NK-92 (cell line): ENCODE results near the gene CLCN4.

Experiments used
- DNase-seq: peaks from one replicate; lab custom pipeline; 2025; ENCODE audit not compliant: unreplicated experiment; lab: John Stamatoyannopoulos, UW

The CLCN4 gene

GRCh38 chrX:10166248-10166716 lies 9.5 kb downstream of the CLCN4 start:
- DNase-seq, result no peak

DNA sequence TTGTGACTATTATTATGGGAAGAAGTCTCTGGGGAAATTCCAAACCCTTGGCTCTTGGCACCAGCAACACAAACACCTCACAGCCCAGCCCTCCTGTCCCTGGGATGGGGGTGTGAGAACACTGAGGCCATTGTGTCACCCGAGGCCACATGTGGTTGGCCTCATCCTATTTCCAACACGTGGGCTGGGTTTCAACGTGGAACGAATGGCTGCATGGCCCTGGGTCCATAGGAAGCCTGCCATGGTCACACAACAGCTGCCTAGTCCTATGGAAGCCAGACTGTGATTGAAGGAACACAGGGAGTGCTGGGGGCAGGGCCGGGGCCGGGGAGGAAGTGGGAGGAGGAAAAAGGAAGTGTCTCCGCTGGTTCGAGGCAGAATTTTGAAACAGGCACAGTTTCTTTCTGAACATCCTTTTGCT lies 10.0 kb downstream of the CLCN4 start:
- no peak for DNase-seq

DNA sequence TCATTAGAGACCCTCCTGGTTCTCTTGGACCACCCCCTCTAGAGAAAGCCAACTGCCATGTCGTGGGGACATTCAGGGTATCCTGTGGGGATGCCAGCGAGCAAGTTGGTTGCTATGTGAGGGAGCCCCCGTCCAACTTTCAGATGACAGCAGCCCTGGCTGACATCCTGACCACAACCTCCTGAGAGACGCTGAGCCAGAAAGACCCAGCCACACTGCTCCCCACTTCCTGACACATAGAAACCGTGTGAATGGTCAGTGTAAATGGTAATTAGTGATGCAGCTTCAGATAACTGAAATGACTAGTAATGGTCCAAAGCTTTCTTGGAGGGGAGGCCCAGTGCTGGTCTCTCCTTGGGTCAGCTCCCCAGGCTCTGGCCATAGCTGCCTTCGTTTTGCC lies 10.8 kb downstream of the CLCN4 start:
- DNase-seq, result no peak

DNA sequence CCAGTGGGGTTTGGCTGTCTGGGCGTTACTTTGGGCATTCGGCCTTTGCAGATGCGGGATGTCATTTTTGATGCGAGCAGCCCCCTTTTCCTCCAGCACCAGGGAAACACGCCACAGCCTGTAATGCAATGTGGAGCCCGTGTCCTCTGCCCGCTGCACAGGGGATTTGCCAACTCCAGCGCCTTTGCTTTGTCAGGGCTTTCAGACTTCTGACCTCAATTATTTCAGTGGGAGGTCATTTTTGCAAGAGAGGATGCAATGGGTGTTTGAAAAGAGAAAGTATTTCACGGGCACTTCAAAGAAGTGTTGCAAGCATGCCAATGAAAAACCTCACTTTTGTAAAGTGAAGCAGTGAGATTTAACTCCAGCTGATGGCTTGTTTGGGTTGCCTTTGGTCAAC lies 11.5 kb downstream of the CLCN4 start:
- no peak for DNase-seq

- DNase-seq, result no peak
Measured at GRCh38 chrX:10169175-10169574, 12.4 kb downstream of the CLCN4 start.

- no peak for DNase-seq
Measured at GRCh38 chrX:10171249-10171648, 14.5 kb downstream of the CLCN4 start.

GRCh38 chrX:10172877-10173276 lies 16.1 kb downstream of the CLCN4 start:
- DNase-seq, result no peak

- DNase-seq, result no peak
Measured at GRCh38 chrX:10173331-10173900, 16.6 kb downstream of the CLCN4 start.

DNA sequence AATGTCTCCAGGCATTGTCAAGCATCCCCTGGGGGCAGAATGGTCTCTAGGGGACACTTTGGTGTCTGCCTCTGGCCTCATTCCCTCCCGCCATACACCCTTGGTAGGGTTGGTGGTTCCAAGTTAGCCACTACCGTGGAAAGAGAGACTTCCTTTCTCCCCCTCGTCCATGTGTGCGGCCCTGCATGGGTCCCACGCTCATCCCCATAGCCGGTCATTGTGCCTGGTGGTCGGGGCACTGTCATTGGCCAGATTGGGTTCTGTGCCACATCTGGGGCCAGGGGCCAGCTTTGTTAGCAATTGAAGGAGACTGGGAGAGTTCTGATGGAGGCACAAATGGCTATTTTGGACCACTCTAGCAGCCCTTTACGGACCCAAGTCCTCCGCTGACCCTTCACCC lies 17.3 kb downstream of the CLCN4 start:
- DNase-seq, result no peak

GRCh38 chrX:10174810-10175209 lies 18.0 kb downstream of the CLCN4 start:
- no peak for DNase-seq

DNA sequence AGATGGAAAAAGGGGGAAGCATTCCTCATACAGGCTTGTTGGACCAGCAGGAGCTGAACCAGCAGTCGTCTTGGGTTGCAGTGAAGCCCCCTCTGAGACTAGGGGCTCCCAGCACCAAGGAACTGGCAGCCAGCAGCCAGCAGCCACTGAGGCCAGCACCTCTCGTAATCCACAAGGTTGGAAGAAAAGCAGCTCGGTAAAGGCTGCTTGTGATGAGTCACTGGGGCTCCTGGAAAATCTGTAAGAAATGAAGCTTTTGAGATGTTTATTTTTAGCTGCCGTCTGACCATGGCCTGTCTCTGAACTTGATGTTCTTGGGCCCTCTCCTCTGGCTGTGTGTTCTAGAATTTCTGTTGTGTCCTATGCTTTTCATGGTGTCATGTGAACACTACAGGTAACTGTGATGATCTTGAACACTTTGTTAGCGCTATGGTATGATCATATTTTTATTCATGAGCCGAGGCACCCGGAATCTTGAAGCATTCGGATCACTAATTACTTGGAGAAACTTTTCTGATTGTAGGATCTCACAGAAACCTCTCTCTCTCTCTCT lies 18.6 kb downstream of the CLCN4 start:
- DNase-seq, result no peak

- DNase-seq, result no peak
Measured at GRCh38 chrX:10176121-10177003, 19.6 kb downstream of the CLCN4 start.

GRCh38 chrX:10177004-10177396 lies 20.2 kb downstream of the CLCN4 start:
- no peak for DNase-seq

DNA sequence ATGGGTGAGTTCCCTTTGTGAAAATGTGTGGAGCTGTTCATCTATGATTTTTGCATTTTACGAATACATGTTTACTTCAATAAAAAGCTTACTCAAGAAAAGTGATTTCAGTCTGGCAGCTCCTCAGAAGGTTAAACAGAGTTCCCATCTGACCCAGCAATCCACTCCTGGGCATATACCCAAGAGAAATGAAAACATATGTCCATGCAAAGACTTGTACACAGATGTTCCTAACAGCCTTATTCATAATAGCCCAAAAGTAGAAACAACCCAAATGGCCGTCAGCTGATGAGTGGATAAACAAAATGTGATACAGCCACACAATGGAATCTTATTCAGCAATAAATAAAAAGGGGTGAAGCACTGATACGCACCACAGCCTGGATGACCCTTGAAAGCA lies 20.8 kb downstream of the CLCN4 start:
- no peak for DNase-seq

GRCh38 chrX:10178866-10179463 lies 22.2 kb downstream of the CLCN4 start:
- DNase-seq, result no peak

GRCh38 chrX:10183760-10184159 lies 27.0 kb downstream of the CLCN4 start:
- DNase-seq, result no peak

GRCh38 chrX:10184411-10184810 lies 27.6 kb downstream of the CLCN4 start:
- DNase-seq, result no peak

- no peak for DNase-seq
Measured at GRCh38 chrX:10186355-10186754, 29.6 kb downstream of the CLCN4 start.

DNA sequence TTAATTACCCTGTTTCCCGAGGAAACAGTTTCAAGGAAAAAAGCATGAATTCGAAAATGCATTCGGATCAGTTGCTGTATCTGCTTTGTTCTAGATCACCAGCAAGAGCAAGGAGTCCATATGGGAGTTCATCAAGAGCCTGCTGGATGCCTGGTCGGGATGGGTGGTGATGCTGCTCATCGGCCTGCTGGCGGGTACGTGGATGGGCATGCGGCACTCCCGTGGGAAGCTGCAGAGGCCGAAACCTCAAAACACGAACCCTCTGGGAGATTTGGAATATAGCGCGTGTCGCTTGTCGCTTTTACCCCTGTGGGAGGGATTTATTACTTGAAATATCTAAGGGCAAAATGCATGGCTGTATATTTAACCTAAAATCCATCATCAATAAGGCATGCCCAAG lies 30.6 kb downstream of the CLCN4 start:
- no peak for DNase-seq

DNA sequence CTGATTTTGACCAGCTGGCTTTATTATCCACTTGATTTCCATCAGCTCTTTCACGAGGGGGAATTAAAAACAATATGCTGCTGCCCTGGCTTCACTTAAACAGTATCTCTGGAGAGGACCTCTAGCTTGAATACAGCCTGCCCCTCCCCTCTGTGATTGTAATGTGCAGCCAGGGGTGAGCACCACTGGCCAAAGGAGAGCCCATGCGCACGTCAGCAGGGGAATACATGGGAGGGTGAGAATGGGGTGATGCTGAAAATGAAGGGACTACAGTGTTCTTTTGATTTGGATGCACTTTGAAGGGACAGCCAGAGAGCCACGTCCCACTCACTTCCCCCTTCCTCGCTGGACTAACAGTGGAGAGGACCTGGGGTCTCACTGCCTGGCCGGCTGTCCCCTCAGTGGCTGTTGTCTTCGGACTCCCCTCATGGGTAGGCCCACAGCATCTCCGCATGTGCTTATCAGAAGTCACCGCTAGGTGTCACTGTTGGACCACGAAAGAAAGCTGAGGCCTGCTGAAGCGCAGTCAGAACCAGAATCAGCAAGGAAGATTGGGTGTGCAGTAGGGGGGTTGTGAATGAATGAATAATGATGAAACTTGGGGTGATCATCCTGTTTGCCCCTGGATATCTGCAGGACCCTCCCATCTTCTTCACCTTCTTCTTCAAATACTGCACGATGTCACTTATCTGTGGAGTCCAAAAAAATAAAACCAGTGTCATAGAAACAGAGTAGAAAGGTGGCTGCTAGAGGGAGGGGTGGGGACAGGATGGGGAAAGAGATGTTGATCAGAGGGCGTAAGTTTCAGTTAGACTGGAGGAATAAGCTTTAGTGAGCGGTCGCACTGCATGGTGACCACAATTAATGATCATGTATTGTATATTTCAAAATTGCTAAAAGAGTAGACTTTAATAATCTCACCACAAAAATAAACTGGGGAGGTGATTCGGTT lies 32.8 kb downstream of the CLCN4 start:
- DNase-seq, result no peak

DNA sequence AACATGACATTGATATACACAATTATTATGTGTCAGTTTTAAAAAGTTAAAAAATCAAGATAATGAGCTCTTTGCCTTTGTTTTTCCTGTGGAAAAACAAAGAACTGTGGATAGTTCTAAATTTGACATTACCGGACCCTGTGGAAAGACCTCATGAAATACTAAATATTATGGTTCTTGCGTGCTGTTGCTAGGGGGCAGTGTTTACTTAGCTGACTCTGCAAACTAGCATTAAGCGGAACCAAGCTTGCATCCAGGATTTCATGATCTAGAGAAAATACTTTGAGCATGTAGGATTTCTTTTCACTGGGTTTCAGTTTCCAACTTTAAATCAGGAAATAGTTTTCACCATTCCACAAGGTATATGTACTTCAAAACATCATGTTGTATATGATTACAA lies 33.6 kb downstream of the CLCN4 start:
- no peak for DNase-seq
